Ishikawa (cell line): ENCODE results near the gene XRCC3.

Experiments
- CEBPB ChIP-seq: IDR thresholded peaks from 2 replicates; pipeline ENCODE4 v1.6.1; 2012
- CREB1 ChIP-seq: IDR thresholded peaks from 2 replicates; pipeline ENCODE4 v1.6.1; 2012; ENCODE audit warnings: low read depth
- EGR1 ChIP-seq: IDR thresholded peaks from 2 replicates; pipeline ENCODE4 v1.6.1; 2012
- EP300 ChIP-seq: IDR thresholded peaks from 2 replicates; pipeline ENCODE4 v1.6.1; 2012; ENCODE audit warnings: borderline replicate concordance
- FOXM1 ChIP-seq: IDR thresholded peaks from 2 replicates; pipeline ENCODE4 v1.6.1; 2012; ENCODE audit warnings: low read depth, borderline replicate concordance
- NFIC ChIP-seq: IDR thresholded peaks from 2 replicates; pipeline ENCODE4 v1.6.1; 2012
- RAD21 ChIP-seq: IDR thresholded peaks from 2 replicates; pipeline ENCODE4 v1.6.1; 2012; ENCODE audit warnings: low read depth
- TAF1 ChIP-seq: IDR thresholded peaks from 2 replicates; pipeline ENCODE4 v1.6.1; 2012; ENCODE audit warnings: low read depth, mild to moderate bottlenecking
- TCF12 ChIP-seq: IDR thresholded peaks from 2 replicates; pipeline ENCODE4 v1.6.1; 2012; ENCODE audit warnings: low read depth
- TEAD4 ChIP-seq: IDR thresholded peaks from 2 replicates; pipeline ENCODE4 v1.6.1; 2012
- YY1 ChIP-seq: IDR thresholded peaks from 2 replicates; pipeline ENCODE4 v1.6.1; 2012; ENCODE audit warnings: low read depth
- ZBTB7A ChIP-seq: IDR thresholded peaks from 2 replicates; pipeline ENCODE4 v1.6.1; 2012; ENCODE audit warnings: low read depth
- TF ChIP-seq, protein P1 (sequence below): IDR thresholded peaks from 2 replicates; pipeline ENCODE4 v1.6.1; 2012
- TF ChIP-seq, protein P2 (sequence below): IDR thresholded peaks from 2 replicates; pipeline ENCODE4 v1.6.1; 2012; ENCODE audit warnings: low read depth, mild to moderate bottlenecking
- TF ChIP-seq, protein P3 (sequence below): IDR thresholded peaks from 2 replicates; pipeline ENCODE4 v1.6.1; 2012

Gene XRCC3

DNA sequence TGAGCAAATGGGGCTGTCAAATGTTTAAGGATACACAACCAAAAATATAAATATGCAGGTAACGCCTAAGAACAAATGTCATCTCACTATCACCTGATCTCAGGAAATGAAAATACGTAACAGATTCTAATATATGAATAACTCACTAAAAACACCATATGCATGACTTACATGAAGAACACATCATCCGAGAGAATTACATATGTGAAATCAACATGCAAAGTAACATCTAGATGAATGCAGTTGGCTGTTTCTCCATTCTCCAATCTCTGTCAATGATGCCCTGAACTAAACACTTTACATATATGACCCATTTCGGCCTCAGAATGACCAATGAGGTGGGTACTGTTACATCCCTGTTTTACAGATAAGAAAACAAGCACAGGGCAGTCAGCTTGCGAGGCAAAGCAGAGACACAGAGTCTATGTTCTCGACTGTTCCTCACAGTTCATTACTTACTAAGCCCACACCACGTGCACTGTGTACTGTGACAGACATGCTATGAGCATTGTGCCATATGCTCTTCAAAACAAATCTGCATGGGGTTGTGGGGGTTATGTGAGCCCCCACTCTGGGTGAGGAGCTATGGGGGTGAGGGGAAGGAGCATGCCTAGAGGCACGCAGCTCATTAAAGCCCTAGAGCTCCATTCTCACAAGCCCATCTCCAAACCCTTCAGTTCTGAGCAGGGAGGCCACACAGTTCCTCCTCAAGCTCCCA, 43.0 kb upstream of the XRCC3 start:
- no peak for TF ChIP-seq TEAD4
- TF ChIP-seq EGR1, result no peak
- no peak for TF ChIP-seq TAF1
- TF ChIP-seq NFIC, result no peak
- TF ChIP-seq RAD21, result no peak

DNA sequence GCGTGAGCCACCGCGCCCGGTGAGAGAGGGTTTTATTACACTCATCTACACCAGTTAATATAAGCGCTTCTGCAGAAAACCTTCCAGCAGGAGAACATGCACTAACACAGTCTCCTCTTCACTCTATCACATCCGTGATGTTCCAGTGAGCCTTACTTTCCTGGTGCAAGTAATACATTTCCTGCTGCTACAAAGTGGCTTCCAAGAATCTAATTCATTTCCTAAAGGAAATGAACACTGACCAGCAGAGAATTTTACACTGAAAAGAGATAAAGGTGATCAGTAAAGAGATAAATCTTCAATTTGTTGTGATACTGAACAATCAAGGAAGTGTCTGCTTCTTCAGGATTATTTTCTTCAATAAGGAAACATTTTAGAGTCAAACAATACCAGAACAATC, 39.8 kb upstream of the XRCC3 start:
- TF ChIP-seq, protein P1, sequence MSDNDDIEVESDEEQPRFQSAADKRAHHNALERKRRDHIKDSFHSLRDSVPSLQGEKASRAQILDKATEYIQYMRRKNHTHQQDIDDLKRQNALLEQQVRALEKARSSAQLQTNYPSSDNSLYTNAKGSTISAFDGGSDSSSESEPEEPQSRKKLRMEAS, result no peak
- TF ChIP-seq RAD21, result no peak
- TF ChIP-seq EP300, result no peak
- no peak for TF ChIP-seq YY1
- no peak for TF ChIP-seq FOXM1
- no peak for TF ChIP-seq TEAD4
- TF ChIP-seq ZBTB7A, result no peak
- TF ChIP-seq, protein P2, sequence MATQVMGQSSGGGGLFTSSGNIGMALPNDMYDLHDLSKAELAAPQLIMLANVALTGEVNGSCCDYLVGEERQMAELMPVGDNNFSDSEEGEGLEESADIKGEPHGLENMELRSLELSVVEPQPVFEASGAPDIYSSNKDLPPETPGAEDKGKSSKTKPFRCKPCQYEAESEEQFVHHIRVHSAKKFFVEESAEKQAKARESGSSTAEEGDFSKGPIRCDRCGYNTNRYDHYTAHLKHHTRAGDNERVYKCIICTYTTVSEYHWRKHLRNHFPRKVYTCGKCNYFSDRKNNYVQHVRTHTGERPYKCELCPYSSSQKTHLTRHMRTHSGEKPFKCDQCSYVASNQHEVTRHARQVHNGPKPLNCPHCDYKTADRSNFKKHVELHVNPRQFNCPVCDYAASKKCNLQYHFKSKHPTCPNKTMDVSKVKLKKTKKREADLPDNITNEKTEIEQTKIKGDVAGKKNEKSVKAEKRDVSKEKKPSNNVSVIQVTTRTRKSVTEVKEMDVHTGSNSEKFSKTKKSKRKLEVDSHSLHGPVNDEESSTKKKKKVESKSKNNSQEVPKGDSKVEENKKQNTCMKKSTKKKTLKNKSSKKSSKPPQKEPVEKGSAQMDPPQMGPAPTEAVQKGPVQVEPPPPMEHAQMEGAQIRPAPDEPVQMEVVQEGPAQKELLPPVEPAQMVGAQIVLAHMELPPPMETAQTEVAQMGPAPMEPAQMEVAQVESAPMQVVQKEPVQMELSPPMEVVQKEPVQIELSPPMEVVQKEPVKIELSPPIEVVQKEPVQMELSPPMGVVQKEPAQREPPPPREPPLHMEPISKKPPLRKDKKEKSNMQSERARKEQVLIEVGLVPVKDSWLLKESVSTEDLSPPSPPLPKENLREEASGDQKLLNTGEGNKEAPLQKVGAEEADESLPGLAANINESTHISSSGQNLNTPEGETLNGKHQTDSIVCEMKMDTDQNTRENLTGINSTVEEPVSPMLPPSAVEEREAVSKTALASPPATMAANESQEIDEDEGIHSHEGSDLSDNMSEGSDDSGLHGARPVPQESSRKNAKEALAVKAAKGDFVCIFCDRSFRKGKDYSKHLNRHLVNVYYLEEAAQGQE, result no peak
- no peak for TF ChIP-seq CREB1
- no peak for TF ChIP-seq EGR1

DNA sequence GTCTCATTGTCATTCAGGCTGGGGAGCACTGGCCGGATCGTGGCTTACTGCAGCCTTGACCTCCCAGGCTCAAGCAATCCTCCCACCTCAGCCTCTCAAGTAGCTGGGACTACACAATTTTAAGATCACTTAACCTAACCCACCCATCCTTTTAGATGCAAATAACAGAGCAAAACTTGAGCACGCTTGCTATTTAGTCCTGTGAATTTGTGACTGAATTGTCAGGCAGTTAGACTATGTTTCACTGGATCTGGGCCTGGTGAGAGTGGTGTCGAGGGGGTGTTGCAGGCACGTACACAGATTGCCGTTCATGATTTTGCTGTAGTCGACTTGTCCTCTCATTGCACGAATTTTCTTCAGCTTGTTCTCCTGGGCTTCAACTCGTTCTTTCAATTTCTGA, 38.5 kb upstream of the XRCC3 start:
- TF ChIP-seq YY1 (no peak), CREB1 (no peak), TEAD4 (no peak), ZBTB7A (no peak), FOXM1 (no peak), EP300 (no peak), TCF12 (no peak), CEBPB (no peak)
- TF ChIP-seq, protein P2, result no peak

DNA sequence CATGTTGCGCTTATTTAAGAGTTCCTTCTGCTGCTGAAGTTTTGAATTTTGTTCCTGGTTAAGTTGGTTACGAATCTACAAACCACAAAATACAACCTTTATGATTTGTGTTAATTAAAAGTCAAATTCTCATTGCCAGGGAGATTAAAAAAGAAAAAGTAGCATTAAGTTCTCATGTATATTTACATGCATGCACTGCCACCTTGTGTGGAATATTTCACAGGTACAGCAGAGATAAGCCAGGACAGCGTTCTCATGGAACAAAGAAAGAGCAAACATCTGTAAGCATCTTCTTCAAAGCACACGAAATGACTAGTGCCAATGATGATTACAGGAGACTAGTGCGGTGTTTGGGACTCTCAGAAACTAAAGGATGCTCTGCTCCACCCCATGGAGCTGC, 34.6 kb upstream of the XRCC3 start:
- TF ChIP-seq CEBPB (no peak), EGR1 (no peak), TEAD4 (no peak), CREB1 (no peak), YY1 (no peak), TAF1 (no peak), RAD21 (no peak), ZBTB7A (no peak), TCF12 (no peak)
- TF ChIP-seq, protein P2, result no peak

DNA sequence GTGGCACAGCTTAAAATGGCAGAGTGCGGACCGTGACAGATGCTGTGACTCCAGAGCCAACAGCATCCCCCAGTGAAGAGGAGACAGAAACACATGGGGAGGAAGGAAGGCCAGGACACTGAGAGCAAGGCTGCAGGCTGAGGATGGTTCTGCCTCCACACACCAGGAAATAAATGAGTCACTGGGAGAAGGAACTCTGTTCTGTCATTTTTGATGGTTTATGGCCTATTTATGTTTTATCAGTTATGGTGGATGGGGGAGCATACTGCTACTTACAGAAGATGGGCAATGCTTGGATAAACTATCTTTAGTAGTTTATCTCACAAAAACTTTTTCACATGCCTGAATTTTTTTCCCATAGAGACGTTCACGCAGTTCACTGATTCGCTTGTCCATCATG, 34.2 kb upstream of the XRCC3 start:
- TF ChIP-seq EP300 (no peak), TCF12 (no peak), EGR1 (no peak), CREB1 (no peak), CEBPB (no peak), TAF1 (no peak), ZBTB7A (no peak), FOXM1 (no peak), RAD21 (no peak), TEAD4 (no peak)
- TF ChIP-seq, protein P2, result no peak
- TF ChIP-seq, protein P3, sequence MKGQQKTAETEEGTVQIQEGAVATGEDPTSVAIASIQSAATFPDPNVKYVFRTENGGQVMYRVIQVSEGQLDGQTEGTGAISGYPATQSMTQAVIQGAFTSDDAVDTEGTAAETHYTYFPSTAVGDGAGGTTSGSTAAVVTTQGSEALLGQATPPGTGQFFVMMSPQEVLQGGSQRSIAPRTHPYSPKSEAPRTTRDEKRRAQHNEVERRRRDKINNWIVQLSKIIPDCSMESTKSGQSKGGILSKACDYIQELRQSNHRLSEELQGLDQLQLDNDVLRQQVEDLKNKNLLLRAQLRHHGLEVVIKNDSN, result no peak
